GM21360 (cell line): Measurements from ENCODE around the gene HES3.

ENCODE experiments used
- ATAC-seq: cut with Tn5 transposase; IDR thresholded peaks from one replicate; pipeline ENCODE4 v1.9.1; 2021; ENCODE audit warnings: mild to moderate bottlenecking, moderate library complexity; ENCODE audit not compliant: unreplicated experiment

Gene HES3

GRCh38 chr1:6245086-6245868 lies 1.3 kb downstream of the HES3 start:
- peak; percentile 47 for ATAC-seq

DNA sequence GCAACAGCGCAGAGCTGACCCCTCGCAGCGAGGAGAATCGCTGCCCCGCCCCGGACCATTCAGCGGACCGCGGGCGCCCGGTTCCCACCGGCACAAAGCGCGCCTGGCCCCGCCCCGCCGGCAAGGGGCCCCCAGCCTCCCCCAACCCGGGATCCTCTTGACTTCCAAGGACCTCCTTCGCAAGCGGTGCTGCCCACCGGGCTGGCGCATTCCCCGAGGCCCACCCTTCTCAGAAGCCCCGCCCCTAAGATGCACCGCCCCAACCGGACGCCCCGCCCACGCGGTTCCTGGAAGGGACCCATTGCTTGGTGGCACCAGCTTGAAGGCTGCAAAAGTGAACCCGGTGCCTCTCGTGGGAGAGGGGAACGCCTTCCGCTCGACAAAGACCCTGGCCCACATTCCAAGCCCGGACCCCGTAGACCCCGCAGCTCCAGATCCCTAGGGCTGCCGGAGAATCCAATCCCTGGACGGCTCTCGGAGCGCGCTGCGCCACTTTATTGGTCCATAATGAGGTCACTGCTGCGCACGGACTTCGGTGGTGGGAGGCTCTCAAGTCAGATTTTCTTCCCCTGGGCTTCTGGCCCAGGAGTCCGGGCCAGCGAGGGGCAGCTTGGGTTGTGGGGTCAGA lies 2.0 kb downstream of the HES3 start:
- no peak for ATAC-seq

DNA sequence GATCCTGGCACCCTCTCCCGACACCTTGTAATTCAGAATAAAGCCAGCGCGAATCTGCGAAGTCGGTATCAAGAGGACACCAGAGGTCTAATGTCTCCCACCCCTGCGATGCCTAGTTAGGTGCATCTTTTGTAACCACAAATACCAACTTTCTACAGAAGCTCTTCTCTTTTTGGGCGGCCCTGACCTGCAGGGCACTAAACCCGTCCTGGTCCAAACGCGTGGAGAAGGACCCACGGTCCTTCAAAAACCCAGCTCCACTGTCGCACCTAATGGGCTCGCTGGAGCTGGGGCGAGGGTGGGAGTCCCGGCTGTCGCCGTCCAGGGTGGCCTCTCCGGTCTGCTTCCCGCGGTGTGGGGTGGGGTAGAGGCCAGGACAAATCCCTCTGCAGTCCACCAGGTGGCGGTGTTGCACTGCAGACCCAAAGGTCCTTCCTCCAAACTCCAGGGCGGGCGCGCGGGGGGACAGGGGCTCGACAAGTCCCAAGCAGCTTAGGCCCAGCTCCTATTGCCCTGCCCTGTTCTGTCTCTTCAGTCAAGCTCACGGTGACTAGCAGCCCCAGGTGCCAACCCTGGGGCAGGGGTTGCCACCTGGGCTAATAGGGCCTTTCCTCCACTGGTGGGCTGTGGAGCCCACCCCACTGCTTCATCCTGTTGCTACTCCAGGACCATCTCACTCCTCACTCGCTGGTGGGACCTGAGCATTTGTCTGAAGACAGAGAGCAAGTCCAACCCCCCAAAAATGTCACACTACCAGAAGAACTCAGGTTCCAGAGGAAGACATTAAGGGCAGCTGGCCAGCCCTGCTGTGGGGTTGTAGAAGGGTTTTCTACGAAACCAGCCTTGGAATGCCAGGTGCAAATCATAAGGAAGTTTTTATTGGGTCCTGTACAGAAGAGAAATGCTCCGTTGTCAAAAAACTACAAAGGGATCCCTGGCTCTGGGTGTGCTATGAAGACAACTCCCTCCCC lies 2.8 kb downstream of the HES3 start:
- peak; percentile 42 for ATAC-seq

GRCh38 chr1:6247651-6248050 lies 3.7 kb downstream of the HES3 start:
- no peak for ATAC-seq

GRCh38 chr1:6248161-6248776 lies 4.3 kb downstream of the HES3 start:
- ATAC-seq = no peak

DNA sequence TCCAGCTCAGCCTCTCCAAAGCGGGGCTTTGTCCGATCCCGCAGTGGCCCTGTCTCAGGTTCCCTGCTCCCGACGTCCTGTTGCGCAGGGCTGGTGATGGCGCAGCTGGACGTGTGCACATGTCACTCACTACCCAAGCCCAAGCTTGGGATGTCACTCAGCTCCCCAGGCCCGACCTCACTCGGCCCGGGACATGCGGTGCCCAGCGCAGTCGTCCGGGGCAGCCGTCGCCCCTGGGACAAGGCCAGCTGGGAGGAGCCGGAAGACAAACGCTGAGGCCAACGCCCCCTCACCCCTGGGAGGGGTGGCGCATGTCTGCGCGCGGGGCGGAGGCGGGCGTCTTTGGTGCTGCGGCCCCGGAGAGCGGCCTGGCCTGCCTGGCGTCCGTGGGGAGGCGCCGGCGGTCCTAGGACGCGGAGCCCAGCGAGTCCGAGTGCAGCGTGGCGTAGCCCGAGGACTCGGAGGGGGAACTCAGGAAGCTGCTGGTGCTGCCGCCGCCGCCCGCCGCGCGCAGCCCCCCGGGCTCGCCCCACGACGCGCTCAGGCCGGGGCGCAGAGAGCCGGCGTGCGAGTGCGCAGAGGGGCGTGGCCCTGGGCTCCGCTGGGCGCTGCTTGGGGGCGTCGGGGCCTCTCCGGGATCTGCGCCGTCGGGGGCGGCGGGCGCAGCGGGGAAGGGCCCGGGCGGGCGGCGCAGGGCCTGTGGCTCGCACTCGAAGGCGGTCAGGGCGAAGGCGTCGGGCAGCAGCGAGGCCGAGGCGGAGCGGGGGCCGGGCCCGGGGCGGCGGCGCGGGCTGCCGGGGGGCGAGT lies 5.2 kb downstream of the HES3 start:
- no peak for ATAC-seq

GRCh38 chr1:6249739-6250689 lies 6.0 kb downstream of the HES3 start:
- no peak for ATAC-seq

- no peak for ATAC-seq
Observed at GRCh38 chr1:6251233-6251632, 7.3 kb downstream of the HES3 start.

GRCh38 chr1:6251681-6252373 lies 7.8 kb downstream of the HES3 start:
- ATAC-seq = no peak

- ATAC-seq = no peak
Observed at GRCh38 chr1:6252374-6252710, 8.4 kb downstream of the HES3 start.

DNA sequence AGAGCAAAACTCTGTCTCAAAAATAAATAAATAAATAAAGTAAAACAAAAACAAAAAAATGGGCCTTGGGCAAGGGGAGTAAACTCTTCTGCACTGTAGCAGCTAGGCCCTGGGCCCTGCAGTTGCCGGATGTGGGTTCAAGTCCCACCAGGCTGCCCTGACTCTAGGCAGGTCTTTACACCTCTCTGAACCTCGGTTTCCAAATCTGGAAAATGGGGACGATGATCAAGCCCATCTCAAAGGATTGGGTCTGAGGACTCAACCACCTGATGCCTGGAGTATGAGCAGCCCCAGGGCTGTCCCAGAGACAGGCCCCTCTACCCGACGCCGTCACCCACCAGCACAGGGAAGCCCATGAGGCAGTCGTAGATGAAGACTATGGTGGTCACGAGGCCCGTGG lies 9.4 kb downstream of the HES3 start:
- no peak for ATAC-seq

DNA sequence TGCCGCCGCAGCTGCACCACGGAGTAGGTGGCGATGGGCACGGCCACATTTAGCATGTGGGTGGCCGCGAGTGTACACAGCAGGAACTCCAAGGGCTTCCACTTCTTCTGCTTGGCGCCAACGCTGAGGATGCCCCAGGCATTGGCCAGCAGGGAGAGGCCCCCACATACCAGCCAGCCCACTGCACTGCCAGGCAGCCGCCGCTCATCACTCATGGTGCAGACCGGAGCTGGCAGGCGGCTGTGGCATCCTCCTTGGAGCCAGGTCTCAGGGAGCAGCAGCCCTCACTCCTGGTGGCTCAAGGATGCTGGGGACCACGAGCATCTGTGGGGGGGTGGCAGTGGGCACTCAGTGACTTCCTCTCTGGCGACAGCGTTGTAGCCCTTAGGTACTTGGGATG lies 10.7 kb downstream of the HES3 start:
- no peak for ATAC-seq

- ATAC-seq = no peak
Observed at GRCh38 chr1:6256645-6257044, 12.7 kb downstream of the HES3 start.

- no peak for ATAC-seq
Observed at GRCh38 chr1:6257541-6258069, 13.6 kb downstream of the HES3 start.

DNA sequence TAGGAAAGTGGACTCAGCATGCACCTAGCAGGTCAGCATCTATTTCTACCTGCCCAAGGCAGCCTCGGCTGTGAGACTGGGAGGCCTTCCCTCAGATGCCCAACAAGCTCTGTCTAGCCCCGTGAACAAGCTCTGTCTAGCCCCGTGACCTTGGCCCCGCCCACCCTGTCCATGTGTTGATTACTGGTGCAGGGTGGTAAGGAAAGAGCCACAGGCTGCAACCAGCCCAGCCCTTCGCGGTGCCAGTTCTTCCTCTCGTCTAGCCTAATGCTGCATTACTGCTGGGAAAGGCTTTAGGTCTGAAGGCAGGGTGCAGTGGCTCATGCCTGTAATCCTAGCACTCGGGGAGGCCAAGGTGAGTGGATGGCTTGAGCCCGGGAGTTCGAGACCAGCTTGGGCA lies 14.7 kb downstream of the HES3 start:
- ATAC-seq = no peak

GRCh38 chr1:6259491-6260362 lies 15.7 kb downstream of the HES3 start:
- ATAC-seq = peak; percentile 56

DNA sequence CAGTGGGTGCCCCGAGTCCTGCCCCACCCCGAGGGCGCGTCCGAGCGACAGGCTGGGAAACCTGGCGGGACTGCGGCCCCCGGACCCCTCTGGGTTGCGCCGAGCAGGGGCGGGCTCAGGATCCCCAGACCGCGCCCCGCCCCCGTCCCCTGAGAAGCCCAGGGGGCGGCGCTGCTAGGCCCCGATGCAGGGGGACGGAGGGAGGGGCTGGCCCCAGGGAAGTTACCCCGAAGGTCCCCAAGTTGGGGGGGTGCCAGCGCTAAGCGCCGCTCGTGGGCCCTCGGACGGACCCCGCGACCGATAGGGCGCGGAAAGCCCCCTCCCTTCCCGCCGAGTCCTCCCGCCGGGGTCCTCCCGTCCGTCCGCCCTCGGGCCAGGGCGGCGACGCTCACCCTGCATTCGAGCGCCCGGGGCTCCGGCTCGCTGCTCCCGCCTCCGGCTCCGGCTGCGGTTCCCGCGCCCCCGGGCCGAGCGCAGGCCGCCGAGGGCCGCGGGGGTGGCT lies 16.5 kb downstream of the HES3 start:
- peak; percentile 28 for ATAC-seq
